Chondrocyte (in vitro differentiated cells): ENCODE measurements around the gene NT5DC3. TPM values are rescaled to one million over a fixed set of nuclear protein-coding genes. Genes with fewer than 3 reads are reported as not detected.

ENCODE experiments used
- DNase-seq: peaks from one replicate; pipeline ENCODE4 v3.0.0; 2021; ENCODE audit warnings: mixed read lengths, low spot score
- H3K27ac Mint-ChIP-seq: one replicate; pipeline ENCODE4 v1.8.0; 2021; ENCODE audit warnings: mild to moderate bottlenecking, moderate library complexity, mixed read lengths; ENCODE audit not compliant: unreplicated experiment
- H3K27me3 Mint-ChIP-seq: 2 replicates; pipeline ENCODE4 v1.8.0; 2021; ENCODE audit warnings: low read depth, mixed read lengths
- H3K36me3 Mint-ChIP-seq: 2 replicates; pipeline ENCODE4 v1.8.0; 2021; ENCODE audit warnings: low read depth, mixed read lengths
- H3K4me1 Mint-ChIP-seq: 2 replicates; pipeline ENCODE4 v1.8.0; 2021; ENCODE audit warnings: low read depth, mild to moderate bottlenecking, mixed read lengths
- H3K4me3 Mint-ChIP-seq: one replicate; pipeline ENCODE4 v1.8.0; 2021; ENCODE audit warnings: mild to moderate bottlenecking, moderate library complexity, mixed read lengths; ENCODE audit not compliant: unreplicated experiment
- H3K9me3 Mint-ChIP-seq: 2 replicates; pipeline ENCODE4 v1.8.0; 2021; ENCODE audit warnings: low read depth, mixed read lengths
- total RNA-seq: library from RNA; stranded (reverse); gene quantifications from 3 replicates; pipeline ENCODE4 v1.2.1, GENCODE V29; 2021
- TF ChIP-seq, protein P1 (sequence below): fragments of 200-600 bp; sonication (generic); IDR thresholded peaks from 2 replicates; pipeline ENCODE4 v1.5.0; 2021; ENCODE audit warnings: antibody characterized with exemption, mild to moderate bottlenecking, moderate library complexity

NT5DC3 gene
- total RNA-seq, 1 donor from 2014 or later: 26.2 TPM

DNA sequence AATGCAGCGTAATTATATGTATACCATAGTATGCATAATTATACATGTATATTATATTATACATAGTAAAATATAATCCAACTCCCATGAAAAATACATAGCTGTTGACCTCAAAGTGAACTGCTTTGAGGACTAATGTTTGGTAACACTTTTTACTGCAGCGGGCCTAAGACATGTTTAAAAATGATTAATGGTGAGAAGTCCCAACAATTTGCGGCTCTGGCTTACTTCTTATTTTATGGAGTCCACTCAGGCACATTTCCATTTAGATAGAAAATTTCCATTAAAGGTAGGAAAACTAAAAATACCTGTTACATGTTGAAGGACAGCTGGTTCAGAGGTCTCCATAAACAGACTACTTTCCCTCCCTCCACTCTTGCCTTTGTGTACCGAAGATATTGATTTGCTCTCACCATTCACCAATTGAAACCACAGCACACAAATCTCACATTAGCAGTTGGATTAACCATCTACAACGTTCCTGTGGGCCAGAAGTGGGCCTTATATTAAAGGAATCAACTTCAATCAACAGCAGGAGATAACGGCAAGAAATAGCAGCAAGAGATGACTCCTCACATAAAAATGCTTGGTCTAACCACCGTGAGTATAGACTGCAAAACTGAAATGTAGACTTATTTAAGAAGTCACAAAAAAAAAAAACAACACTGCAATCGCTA lies 14.1 kb upstream of the NT5DC3 start:
- TF ChIP-seq, protein P1, sequence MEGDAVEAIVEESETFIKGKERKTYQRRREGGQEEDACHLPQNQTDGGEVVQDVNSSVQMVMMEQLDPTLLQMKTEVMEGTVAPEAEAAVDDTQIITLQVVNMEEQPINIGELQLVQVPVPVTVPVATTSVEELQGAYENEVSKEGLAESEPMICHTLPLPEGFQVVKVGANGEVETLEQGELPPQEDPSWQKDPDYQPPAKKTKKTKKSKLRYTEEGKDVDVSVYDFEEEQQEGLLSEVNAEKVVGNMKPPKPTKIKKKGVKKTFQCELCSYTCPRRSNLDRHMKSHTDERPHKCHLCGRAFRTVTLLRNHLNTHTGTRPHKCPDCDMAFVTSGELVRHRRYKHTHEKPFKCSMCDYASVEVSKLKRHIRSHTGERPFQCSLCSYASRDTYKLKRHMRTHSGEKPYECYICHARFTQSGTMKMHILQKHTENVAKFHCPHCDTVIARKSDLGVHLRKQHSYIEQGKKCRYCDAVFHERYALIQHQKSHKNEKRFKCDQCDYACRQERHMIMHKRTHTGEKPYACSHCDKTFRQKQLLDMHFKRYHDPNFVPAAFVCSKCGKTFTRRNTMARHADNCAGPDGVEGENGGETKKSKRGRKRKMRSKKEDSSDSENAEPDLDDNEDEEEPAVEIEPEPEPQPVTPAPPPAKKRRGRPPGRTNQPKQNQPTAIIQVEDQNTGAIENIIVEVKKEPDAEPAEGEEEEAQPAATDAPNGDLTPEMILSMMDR: no peak
- no peak for DNase-seq
- no peaks in the 10 kb centered on the region for H3K27me3 Mint-ChIP-seq
- H3K4me3 Mint-ChIP-seq: no peak overlapping the region
- peaks cover 3% of the 10 kb centered on the region for H3K36me3 Mint-ChIP-seq
- H3K27ac Mint-ChIP-seq: peak overlapping the region; percentile 70
- peaks cover 2% of the 10 kb centered on the region for H3K9me3 Mint-ChIP-seq
- H3K4me1 Mint-ChIP-seq: peaks cover 65% of the 10 kb centered on the region

DNA sequence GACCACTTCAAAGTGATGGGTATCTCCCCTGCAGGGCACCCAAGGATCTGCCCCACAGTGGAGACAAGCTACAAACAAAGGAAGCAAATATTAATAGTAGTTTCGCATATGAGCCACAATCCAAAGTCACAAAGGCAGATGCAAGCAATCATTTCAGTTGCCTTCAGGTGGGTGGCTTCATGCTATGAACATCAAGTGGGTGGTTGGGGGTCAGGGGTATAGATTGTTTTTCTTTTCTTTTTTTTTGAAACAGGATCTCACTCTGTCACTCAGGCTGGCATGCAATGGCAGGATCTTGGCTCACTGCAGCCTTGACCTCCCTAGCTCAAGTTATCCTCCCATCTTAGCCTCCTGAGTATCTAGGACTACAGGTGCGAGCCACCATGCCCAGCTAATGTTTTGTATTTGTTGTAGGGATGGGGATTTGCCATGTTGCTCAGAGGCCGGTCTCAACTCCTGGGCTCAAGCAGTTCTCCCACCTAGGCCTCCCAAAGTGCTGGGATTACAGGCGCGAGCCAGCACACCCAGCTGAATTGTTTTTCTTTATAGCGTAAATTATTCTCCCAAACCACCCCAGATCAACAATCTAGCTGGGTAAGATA lies 13.4 kb upstream of the NT5DC3 start:
- peaks cover 2% of the 10 kb centered on the region for H3K9me3 Mint-ChIP-seq
- TF ChIP-seq, protein P1: no peak
- peaks cover 3% of the 10 kb centered on the region for H3K36me3 Mint-ChIP-seq
- no peak for DNase-seq
- H3K4me1 Mint-ChIP-seq: peaks cover 63% of the 10 kb centered on the region
- H3K27ac Mint-ChIP-seq: no peak overlapping the region
- no peak overlapping the region for H3K4me3 Mint-ChIP-seq
- no peaks in the 10 kb centered on the region for H3K27me3 Mint-ChIP-seq

DNA sequence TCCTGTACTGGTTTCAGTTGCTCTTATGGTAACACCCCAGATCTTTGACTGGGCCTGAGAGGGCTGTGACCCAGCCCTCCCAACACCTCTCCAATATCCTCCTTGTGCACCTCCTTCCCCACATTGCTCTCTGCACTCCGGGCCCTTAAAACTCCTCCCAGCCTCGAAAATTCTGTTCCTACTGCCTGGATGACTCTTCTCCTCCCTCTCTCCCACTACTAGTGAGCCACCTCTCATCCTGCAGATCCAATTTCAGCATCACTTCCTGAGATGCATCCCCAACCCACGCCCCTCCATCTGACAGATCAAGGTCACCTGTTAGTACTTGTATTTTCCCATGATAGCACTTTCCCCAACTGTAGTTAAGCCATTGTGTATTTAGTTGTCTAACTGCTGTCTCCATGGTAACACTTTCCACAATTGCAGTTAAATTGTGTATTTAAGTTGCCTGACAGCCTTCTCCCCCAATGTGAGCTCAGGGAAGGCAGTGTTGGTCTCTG lies 11.5 kb upstream of the NT5DC3 start:
- H3K27me3 Mint-ChIP-seq: no peaks in the 10 kb centered on the region
- peaks cover 60% of the 10 kb centered on the region for H3K4me1 Mint-ChIP-seq
- no peak overlapping the region for H3K4me3 Mint-ChIP-seq
- no peak for DNase-seq
- peak overlapping the region; percentile 70 for H3K27ac Mint-ChIP-seq
- peaks cover 3% of the 10 kb centered on the region for H3K36me3 Mint-ChIP-seq
- no peaks in the 10 kb centered on the region for H3K9me3 Mint-ChIP-seq
- TF ChIP-seq, protein P1: no peak

DNA sequence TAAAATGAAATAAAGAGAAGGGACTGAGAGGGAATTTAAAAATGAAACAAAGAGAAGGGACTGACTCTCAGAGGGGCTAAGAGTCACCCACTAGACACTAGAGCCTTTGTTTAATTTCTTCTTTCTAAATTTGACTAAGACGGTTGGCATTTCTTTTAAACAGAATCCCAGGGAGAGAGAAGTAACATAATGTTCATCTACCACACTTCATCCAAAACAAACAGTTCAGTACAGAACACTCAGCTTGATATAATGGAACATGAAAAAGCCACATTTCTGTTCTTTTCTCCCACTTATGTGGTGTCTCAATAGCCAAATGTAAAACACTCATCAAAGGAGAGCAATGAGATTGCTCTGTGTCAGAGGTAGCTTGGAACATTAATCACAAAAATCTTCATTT lies 10.1 kb upstream of the NT5DC3 start:
- H3K27me3 Mint-ChIP-seq: no peaks in the 10 kb centered on the region
- no peaks in the 10 kb centered on the region for H3K36me3 Mint-ChIP-seq
- TF ChIP-seq, protein P1: no peak
- no peak for DNase-seq
- H3K4me3 Mint-ChIP-seq: no peak overlapping the region
- H3K27ac Mint-ChIP-seq: peak overlapping the region; percentile 79
- H3K9me3 Mint-ChIP-seq: no peaks in the 10 kb centered on the region
- H3K4me1 Mint-ChIP-seq: peaks cover 54% of the 10 kb centered on the region

DNA sequence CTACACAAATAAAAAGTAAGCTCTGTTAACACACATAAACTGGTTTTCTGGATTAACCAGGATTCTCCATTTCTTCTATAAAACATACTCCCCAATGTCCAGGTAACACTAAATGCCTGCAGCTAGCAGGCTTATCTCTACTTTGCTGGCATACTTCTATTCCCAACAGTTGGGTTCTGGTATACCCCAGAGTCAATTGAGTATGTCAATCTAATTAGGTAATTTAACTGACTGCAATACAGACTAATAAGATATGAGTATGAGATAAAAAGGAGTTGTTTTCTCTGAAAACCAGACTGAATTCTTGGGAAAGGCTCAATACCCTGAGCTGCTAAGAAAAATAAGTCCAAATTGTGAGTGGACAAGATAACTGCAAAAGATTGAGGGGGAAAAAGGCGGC lies 9.4 kb upstream of the NT5DC3 start:
- Mint-ChIP-seq H3K4me3 (no peak overlapping the region), H3K4me1 (peaks cover 47% of the 10 kb centered on the region), H3K9me3 (no peaks in the 10 kb centered on the region), H3K27ac (no peak overlapping the region), H3K36me3 (no peaks in the 10 kb centered on the region), H3K27me3 (no peaks in the 10 kb centered on the region)
- TF ChIP-seq, protein P1: no peak
- no peak for DNase-seq
